ENCODE data around the gene RNF5.
A peak's percentile ranks its signal among the peaks of the same experiment; 100 is the strongest.

Gene RNF5

DNA sequence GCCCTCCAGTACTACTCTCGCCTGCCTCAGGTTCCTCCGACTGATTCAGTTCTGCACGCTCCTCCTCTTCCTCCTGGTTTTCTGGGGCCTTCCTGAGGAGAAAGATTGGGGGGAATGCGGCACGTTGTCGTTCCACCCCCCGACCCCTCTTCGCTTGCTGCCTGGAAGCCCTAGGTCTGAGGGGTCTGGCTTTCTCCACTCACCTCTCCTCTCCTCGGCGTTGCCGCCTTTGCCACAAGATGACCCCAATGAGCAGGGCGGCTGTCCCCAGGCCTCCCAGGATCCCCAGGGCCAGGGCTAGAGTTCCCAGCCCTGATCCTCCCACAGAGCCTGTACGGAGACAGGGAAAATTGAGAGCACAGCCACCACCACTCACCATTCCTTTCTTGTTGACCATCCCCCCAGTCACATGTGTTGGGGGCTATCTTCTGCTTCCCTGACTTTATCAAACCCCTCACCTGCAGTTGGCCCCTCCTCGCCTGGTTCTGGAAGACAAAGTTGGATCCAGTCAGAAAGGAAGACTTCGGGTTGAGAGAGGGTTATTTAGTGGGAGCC is 3.0 kb downstream of the RNF5 start:
- no peak overlapping the region for H3K4ac ChIP-seq (ENCODE audit: low read depth in 1 of 2, low read length in 2 of 2)
- H3K27me3 ChIP-seq (ENCODE audit: control insufficient read depth in 1 of 2, insufficient read depth in 1 of 2, low read length in 2 of 2): no peaks in the 10 kb centered on the region
- H3K79me1 ChIP-seq (replicated peaks; ENCODE audit: low read length, poor library complexity, severe bottlenecking): peaks cover 37% of the 10 kb centered on the region
- H2BK12ac ChIP-seq (ENCODE audit: low read length in 2 of 2): no peak overlapping the region
- no peak overlapping the region for H2AK5ac ChIP-seq (ENCODE audit: low read length, severe bottlenecking)
- H3K27ac ChIP-seq (ENCODE audit: low read length, poor library complexity, severe bottlenecking): no peak overlapping the region
- no peaks in the 10 kb centered on the region for H3K9me3 ChIP-seq (ENCODE audit: control insufficient read depth, low read length)
- 94% methylated on average over 15 of the region's 15 CpGs for WGBS
- H2BK120ac ChIP-seq (ENCODE audit: low read depth, low read length): no peak overlapping the region
- DNase-seq: no peak
- H4K8ac ChIP-seq (ENCODE audit: low read length): no peak overlapping the region
- no peak overlapping the region for H3K23ac ChIP-seq (ENCODE audit: low read length in 2 of 2)
- H3K14ac ChIP-seq (ENCODE audit: low read length in 2 of 2): no peak overlapping the region
- no peak overlapping the region for H3K4me2 ChIP-seq (ENCODE audit: low read length, poor library complexity, severe bottlenecking)
- no peak overlapping the region for H3K18ac ChIP-seq (ENCODE audit: low read depth in 1 of 2, low read length in 2 of 2)
- no peak overlapping the region for H3K4me3 ChIP-seq (ENCODE audit: insufficient read depth in 1 of 2, low read depth in 1 of 2, low read length in 2 of 2)
- H2BK15ac ChIP-seq (ENCODE audit: low read depth, poor library complexity, severe bottlenecking): no peak overlapping the region
- H2AFZ ChIP-seq (ENCODE audit: low read depth, low read length): no peak overlapping the region
- H4K91ac ChIP-seq (ENCODE audit: low read length): no peak overlapping the region
- H2BK5ac ChIP-seq (ENCODE audit: low read depth, low read length, poor library complexity, severe bottlenecking): no peak overlapping the region
- peaks cover 46 to 49% of the 10 kb centered on the region in 2 experiments for H3K36me3 ChIP-seq (ENCODE audit: control insufficient read depth in 1 of 2, insufficient read depth in 2 of 2, low read depth in 1 of 2, low read length in 2 of 2)
- no peak overlapping the region for H3K9ac ChIP-seq (ENCODE audit: low read length)
- peaks cover 14% of the 10 kb centered on the region for H3K4me1 ChIP-seq (ENCODE audit: control insufficient read depth, insufficient read depth, low read depth, low read length)

DNA sequence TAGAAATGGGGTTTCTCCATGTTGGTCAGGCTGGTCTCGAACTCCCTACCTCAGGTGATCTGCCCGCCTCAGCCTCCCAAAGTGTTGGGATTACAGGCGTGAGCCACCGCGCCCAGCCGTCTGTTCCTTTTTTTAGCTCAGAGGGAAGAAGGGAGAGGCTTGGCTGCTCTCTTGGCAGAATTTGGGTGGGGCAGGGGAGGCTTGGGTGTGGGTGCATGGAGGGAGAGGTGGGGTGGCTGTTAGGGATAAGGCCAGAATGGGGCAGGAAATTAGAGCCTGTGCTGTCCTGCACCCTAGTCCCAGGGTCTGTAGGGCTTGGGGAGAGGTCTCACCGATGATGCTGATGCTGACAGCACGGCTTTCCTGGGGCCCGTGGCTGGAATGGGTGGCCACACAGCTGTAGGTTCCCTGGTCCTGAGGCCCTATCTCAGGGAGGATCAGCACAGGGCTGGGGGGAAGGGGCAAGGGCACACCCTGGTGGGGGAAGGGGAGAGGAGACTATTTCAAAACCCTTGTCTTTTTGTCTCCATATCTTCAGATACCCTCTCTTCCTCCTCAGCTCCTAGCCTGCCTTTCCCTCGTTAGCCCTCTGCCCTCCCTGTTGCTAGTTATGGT is 3.8 kb downstream of the RNF5 start:
- DNase-seq: no peak
- no peaks in the 10 kb centered on the region for H3K27me3 ChIP-seq (ENCODE audit: control insufficient read depth in 1 of 2, insufficient read depth in 1 of 2, low read length in 2 of 2)
- H4K8ac ChIP-seq (ENCODE audit: low read length): no peak overlapping the region
- H3K23ac ChIP-seq (ENCODE audit: low read length in 2 of 2): no peak overlapping the region
- no peak overlapping the region for H3K27ac ChIP-seq (ENCODE audit: low read length, poor library complexity, severe bottlenecking)
- no peak overlapping the region for H2AFZ ChIP-seq (ENCODE audit: low read depth, low read length)
- no peak overlapping the region for H3K18ac ChIP-seq (ENCODE audit: low read depth in 1 of 2, low read length in 2 of 2)
- peak overlapping the region; percentile 8 for H3K9ac ChIP-seq (ENCODE audit: low read length)
- no peak overlapping the region for H3K4ac ChIP-seq (ENCODE audit: low read depth in 1 of 2, low read length in 2 of 2)
- H3K4me3 ChIP-seq (ENCODE audit: insufficient read depth in 1 of 2, low read depth in 1 of 2, low read length in 2 of 2): no peak overlapping the region
- H3K9me3 ChIP-seq (ENCODE audit: control insufficient read depth, low read length): no peaks in the 10 kb centered on the region
- 96% methylated on average over 9 of the region's 10 CpGs for WGBS
- no peak overlapping the region for H3K14ac ChIP-seq (ENCODE audit: low read length in 2 of 2)
- no peak overlapping the region for H2BK15ac ChIP-seq (ENCODE audit: low read depth, poor library complexity, severe bottlenecking)
- no peak overlapping the region for H3K4me2 ChIP-seq (ENCODE audit: low read length, poor library complexity, severe bottlenecking)
- no peak overlapping the region for H4K91ac ChIP-seq (ENCODE audit: low read length)
- peaks cover 14% of the 10 kb centered on the region for H3K4me1 ChIP-seq (ENCODE audit: control insufficient read depth, insufficient read depth, low read depth, low read length)
- H2BK120ac ChIP-seq (ENCODE audit: low read depth, low read length): no peak overlapping the region
- H3K36me3 ChIP-seq (ENCODE audit: control insufficient read depth in 1 of 2, insufficient read depth in 2 of 2, low read depth in 1 of 2, low read length in 2 of 2): peaks cover 54 to 57% of the 10 kb centered on the region in 2 experiments
- peaks cover 35% of the 10 kb centered on the region for H3K79me1 ChIP-seq (replicated peaks; ENCODE audit: low read length, poor library complexity, severe bottlenecking)
- no peak overlapping the region for H2AK5ac ChIP-seq (ENCODE audit: low read length, severe bottlenecking)
- H2BK12ac ChIP-seq (ENCODE audit: low read length in 2 of 2): peak overlapping the region in 1 of 2 experiments; percentile 24
- H2BK5ac ChIP-seq (ENCODE audit: low read depth, low read length, poor library complexity, severe bottlenecking): no peak overlapping the region

DNA sequence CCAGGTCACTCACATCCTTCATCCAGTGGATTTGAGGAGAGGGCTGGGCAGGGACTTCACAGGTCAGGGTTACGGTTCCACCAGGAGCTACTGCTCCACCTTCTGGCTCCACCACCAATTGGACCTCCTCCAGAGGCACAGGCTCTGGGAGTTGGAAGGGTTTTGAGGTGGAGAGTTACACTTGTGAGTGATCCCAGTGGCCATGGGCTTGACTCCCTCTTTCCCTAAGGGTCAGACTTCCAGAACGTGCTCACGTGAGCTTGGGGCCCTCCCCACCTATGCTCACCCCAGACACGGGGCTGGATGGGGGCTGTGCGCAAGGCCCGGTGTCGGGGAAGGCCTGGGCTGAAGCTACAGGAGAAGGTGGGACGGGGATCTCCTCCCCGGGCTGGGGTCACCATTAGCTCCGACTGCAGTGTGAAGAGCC is 4.4 kb downstream of the RNF5 start:
- Histone ChIP-seq H3K4me3 (ENCODE audit: insufficient read depth in 1 of 2, low read depth in 1 of 2, low read length in 2 of 2) (no peak overlapping the region), H2BK15ac (ENCODE audit: low read depth, poor library complexity, severe bottlenecking) (no peak overlapping the region), H3K4ac (ENCODE audit: low read depth in 1 of 2, low read length in 2 of 2) (no peak overlapping the region), H3K36me3 (ENCODE audit: control insufficient read depth in 1 of 2, insufficient read depth in 2 of 2, low read depth in 1 of 2, low read length in 2 of 2) (peaks cover 60 to 62% of the 10 kb centered on the region in 2 experiments), H3K4me1 (ENCODE audit: control insufficient read depth, insufficient read depth, low read depth, low read length) (peaks cover 17% of the 10 kb centered on the region), H2BK120ac (ENCODE audit: low read depth, low read length) (no peak overlapping the region), H2AK5ac (ENCODE audit: low read length, severe bottlenecking) (no peak overlapping the region), H3K27me3 (ENCODE audit: control insufficient read depth in 1 of 2, insufficient read depth in 1 of 2, low read length in 2 of 2) (no peaks in the 10 kb centered on the region), H4K8ac (ENCODE audit: low read length) (no peak overlapping the region), H3K4me2 (ENCODE audit: low read length, poor library complexity, severe bottlenecking) (no peak overlapping the region), H2BK12ac (ENCODE audit: low read length in 2 of 2) (no peak overlapping the region), H4K91ac (ENCODE audit: low read length) (no peak overlapping the region), H3K27ac (ENCODE audit: low read length, poor library complexity, severe bottlenecking) (no peak overlapping the region), H3K79me1 (replicated peaks; ENCODE audit: low read length, poor library complexity, severe bottlenecking) (peaks cover 35% of the 10 kb centered on the region), H3K14ac (ENCODE audit: low read length in 2 of 2) (no peak overlapping the region), H3K23ac (ENCODE audit: low read length in 2 of 2) (no peak overlapping the region), H3K18ac (ENCODE audit: low read depth in 1 of 2, low read length in 2 of 2) (no peak overlapping the region), H3K9ac (ENCODE audit: low read length) (peak overlapping the region; percentile 36), H3K9me3 (ENCODE audit: control insufficient read depth, low read length) (no peaks in the 10 kb centered on the region), H2BK5ac (ENCODE audit: low read depth, low read length, poor library complexity, severe bottlenecking) (no peak overlapping the region), H2AFZ (ENCODE audit: low read depth, low read length) (no peak overlapping the region)
- 96% methylated on average over 9 of the region's 10 CpGs for WGBS
- DNase-seq: no peak

DNA sequence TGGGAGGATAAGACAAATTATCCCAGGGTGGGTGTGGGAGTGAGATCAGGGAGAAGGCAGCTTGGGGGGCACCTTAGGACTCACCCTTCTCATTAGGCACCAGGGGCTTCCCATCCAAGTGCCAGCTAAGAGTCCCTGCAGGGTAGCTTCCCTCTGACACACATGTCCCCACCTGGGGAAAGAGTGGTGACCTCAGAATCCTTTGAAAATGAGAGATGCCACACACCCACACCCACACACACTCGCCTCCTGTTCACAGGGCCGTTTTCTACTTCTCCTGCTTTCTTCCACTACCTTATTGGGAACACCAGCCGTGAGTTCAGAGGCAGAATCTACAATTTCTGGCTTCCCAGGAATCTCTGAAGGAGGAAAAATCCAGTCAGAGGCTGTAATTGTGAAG is 4.8 kb downstream of the RNF5 start:
- Histone ChIP-seq H3K18ac (ENCODE audit: low read depth in 1 of 2, low read length in 2 of 2) (no peak overlapping the region), H3K4ac (ENCODE audit: low read depth in 1 of 2, low read length in 2 of 2) (no peak overlapping the region), H3K23ac (ENCODE audit: low read length in 2 of 2) (no peak overlapping the region), H3K4me2 (ENCODE audit: low read length, poor library complexity, severe bottlenecking) (no peak overlapping the region), H3K27ac (ENCODE audit: low read length, poor library complexity, severe bottlenecking) (no peak overlapping the region), H4K91ac (ENCODE audit: low read length) (no peak overlapping the region), H3K27me3 (ENCODE audit: control insufficient read depth in 1 of 2, insufficient read depth in 1 of 2, low read length in 2 of 2) (no peaks in the 10 kb centered on the region), H3K9ac (ENCODE audit: low read length) (peak overlapping the region; percentile 36), H3K79me1 (replicated peaks; ENCODE audit: low read length, poor library complexity, severe bottlenecking) (peaks cover 37% of the 10 kb centered on the region), H2BK120ac (ENCODE audit: low read depth, low read length) (no peak overlapping the region), H2AFZ (ENCODE audit: low read depth, low read length) (no peak overlapping the region), H2BK12ac (ENCODE audit: low read length in 2 of 2) (no peak overlapping the region), H3K4me1 (ENCODE audit: control insufficient read depth, insufficient read depth, low read depth, low read length) (peaks cover 21% of the 10 kb centered on the region), H4K8ac (ENCODE audit: low read length) (no peak overlapping the region), H3K14ac (ENCODE audit: low read length in 2 of 2) (no peak overlapping the region), H2BK15ac (ENCODE audit: low read depth, poor library complexity, severe bottlenecking) (no peak overlapping the region), H2AK5ac (ENCODE audit: low read length, severe bottlenecking) (no peak overlapping the region), H3K36me3 (ENCODE audit: control insufficient read depth in 1 of 2, insufficient read depth in 2 of 2, low read depth in 1 of 2, low read length in 2 of 2) (peaks cover 64 to 67% of the 10 kb centered on the region in 2 experiments), H2BK5ac (ENCODE audit: low read depth, low read length, poor library complexity, severe bottlenecking) (no peak overlapping the region), H3K4me3 (ENCODE audit: insufficient read depth in 1 of 2, low read depth in 1 of 2, low read length in 2 of 2) (no peak overlapping the region), H3K9me3 (ENCODE audit: control insufficient read depth, low read length) (no peaks in the 10 kb centered on the region)
- DNase-seq: no peak
- 97% methylated on average over 3 of the region's 3 CpGs for WGBS
